ENCODE measurements around the gene CCDC92. TPM values are rescaled to one million over a fixed set of nuclear protein-coding genes. Genes with fewer than 3 reads are reported as not detected.
A peak's percentile ranks its signal among the peaks of the same experiment; 100 is the strongest.

The CCDC92 gene, protein sequence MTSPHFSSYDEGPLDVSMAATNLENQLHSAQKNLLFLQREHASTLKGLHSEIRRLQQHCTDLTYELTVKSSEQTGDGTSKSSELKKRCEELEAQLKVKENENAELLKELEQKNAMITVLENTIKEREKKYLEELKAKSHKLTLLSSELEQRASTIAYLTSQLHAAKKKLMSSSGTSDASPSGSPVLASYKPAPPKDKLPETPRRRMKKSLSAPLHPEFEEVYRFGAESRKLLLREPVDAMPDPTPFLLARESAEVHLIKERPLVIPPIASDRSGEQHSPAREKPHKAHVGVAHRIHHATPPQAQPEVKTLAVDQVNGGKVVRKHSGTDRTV
- polyA plus RNA-seq (2013, experiment 1 of 4): 21.6 TPM
- polyA plus RNA-seq (2013, experiment 2 of 4): 18.1 TPM
- 16.0 TPM for polyA plus RNA-seq (2013, experiment 3 of 4)
- polyA plus RNA-seq (2013, experiment 4 of 4): 18.3 TPM

DNA sequence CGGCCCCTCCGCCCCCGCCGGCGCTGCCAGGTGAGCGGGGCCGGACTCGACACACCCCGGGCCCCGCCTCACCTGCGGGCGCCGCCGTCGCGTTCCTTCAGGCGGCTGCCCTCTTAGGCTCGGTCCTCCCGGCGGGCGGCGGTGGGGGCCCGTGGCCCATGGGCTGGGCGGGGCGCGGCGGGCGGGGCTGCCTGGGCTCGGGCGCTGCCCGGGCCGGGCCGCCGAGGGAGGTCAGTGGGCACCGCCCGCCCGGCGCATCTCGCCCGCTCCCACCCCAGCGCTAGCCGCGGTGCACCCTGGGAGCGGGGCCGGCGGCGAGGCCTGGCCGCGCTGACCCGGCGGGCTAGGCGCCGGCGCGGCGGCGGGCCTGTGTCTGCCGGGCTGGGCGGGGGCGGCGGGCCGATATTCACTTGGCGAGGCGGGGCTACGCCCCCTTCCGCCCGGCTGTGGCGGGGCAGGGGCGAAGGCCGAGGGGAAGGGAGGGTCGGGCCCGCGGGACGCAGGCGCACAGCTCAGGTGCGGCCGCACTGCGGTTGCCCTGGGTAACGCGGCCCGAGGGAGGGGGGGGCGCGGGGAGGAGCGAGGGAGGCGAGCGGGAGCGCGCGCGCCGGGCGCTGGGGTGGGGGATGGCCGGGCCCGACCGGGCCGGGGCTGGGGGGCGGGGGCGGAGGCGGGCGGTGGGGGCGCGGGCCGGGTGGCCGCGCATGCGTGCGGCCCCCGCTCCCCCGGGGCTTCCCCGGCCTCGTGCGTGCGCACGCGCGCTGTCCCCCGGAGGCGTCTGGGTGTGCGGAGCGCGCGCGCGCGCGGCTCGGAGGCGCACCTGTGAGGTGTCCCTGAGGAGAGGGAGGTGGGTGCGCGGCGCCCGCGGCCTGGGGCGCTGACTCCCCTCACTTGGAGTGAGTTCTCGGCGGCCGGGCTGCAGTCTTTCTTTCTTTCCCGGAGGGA, at the start of gene CCDC92, which contains the start of gene ZNF664:
Gene CCDC92, minus strand, starts transcription at position 375 of the 945 bp plus-strand sequence. CDS start 28,526 bp downstream, outside the sequence.
Gene ZNF664, plus strand, starts transcription at position 759 of the 945 bp plus-strand sequence. CDS start 38,930 bp downstream, outside the sequence.
- Histone ChIP-seq H3K4me3 (ENCODE audit: insufficient read depth, low read depth, low read length) (peak within 1 kb of the TSS; percentile 82), H3K27ac (ENCODE audit: insufficient read depth, low read depth, low read length, poor library complexity, severe bottlenecking) (peak within 1 kb of the TSS; percentile 83), H3K4me1 (ENCODE audit: control insufficient read depth, insufficient read depth, low read length) (peaks cover 5% of the 10 kb centered on the region), H3K36me3 (ENCODE audit: control insufficient read depth, insufficient read depth, low read length) (peaks cover 10% of the 10 kb centered on the region), H3K27me3 (ENCODE audit: control insufficient read depth, insufficient read depth, low read length, poor library complexity, severe bottlenecking) (peaks cover 45% of the 10 kb centered on the region), H3K9me3 (ENCODE audit: control insufficient read depth, low read length) (no peaks in the 10 kb centered on the region)
- 0% methylated on average over 137 to 138 of the region's 138 CpGs for WGBS, 2 experiments

DNA sequence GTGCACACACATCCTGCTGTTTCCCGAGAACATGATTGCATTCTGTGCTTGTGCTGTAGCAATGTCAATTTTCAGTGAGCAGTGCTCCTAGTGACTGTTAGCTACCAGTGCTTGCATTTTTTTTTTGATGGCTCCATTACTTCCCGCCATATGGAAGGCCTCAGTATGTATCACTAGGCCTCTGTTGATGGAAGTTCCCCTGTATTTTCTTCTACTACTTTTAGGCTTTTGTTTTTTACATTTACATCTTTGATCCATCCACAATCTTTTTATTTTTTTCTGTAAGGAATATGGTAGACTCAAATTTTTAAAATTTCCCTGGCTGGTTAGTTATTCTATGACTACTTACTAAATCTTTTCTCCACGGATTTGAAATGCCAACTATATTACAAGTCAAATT, 49.5 kb upstream of the CCDC92 start:
- H3K27ac ChIP-seq (ENCODE audit: insufficient read depth, low read depth, low read length, poor library complexity, severe bottlenecking): no peak overlapping the region
- 95 to 97% methylated on average over 3 of the region's 3 CpGs for WGBS, 2 experiments
- H3K27me3 ChIP-seq (ENCODE audit: control insufficient read depth, insufficient read depth, low read length, poor library complexity, severe bottlenecking): no peaks in the 10 kb centered on the region
- H3K4me3 ChIP-seq (ENCODE audit: insufficient read depth, low read depth, low read length): no peak overlapping the region
- H3K4me1 ChIP-seq (ENCODE audit: control insufficient read depth, insufficient read depth, low read length): peaks cover under 1% of the 10 kb centered on the region
- no peaks in the 10 kb centered on the region for H3K9me3 ChIP-seq (ENCODE audit: control insufficient read depth, low read length)
- no peaks in the 10 kb centered on the region for H3K36me3 ChIP-seq (ENCODE audit: control insufficient read depth, insufficient read depth, low read length)

DNA sequence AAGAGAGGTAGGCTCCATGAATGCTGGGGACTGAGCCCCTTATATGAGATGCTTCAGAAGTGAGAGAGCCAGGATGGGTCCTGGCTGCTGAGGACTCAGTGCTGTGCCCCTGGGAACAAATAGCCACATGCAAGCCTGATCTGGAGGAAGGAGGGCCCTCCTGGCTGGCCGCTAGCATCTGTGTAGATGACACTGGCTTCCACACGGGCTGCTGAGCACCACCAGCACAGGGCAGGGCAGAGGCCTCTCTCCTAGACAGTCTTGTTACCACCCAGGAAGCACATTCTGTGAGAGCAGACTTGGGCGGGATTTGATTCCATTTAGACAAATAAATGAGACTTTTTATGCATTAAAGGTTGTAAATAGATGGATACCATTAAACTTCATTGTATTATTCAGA, 48.4 kb upstream of the CCDC92 start:
- H3K4me1 ChIP-seq (ENCODE audit: control insufficient read depth, insufficient read depth, low read length): no peaks in the 10 kb centered on the region
- no peak overlapping the region for H3K4me3 ChIP-seq (ENCODE audit: insufficient read depth, low read depth, low read length)
- WGBS, 2 experiments: 61 to 72% methylated on average over 2 to 3 of the region's 3 CpGs
- no peaks in the 10 kb centered on the region for H3K27me3 ChIP-seq (ENCODE audit: control insufficient read depth, insufficient read depth, low read length, poor library complexity, severe bottlenecking)
- no peak overlapping the region for H3K27ac ChIP-seq (ENCODE audit: insufficient read depth, low read depth, low read length, poor library complexity, severe bottlenecking)
- no peaks in the 10 kb centered on the region for H3K9me3 ChIP-seq (ENCODE audit: control insufficient read depth, low read length)
- H3K36me3 ChIP-seq (ENCODE audit: control insufficient read depth, insufficient read depth, low read length): no peaks in the 10 kb centered on the region

- H3K27ac ChIP-seq (ENCODE audit: insufficient read depth, low read depth, low read length, poor library complexity, severe bottlenecking): no peak overlapping the region
- WGBS, 2 experiments: 88 to 92% methylated on average over 2 of the region's 2 CpGs
- no peak overlapping the region for H3K4me3 ChIP-seq (ENCODE audit: insufficient read depth, low read depth, low read length)
These were observed 47.9 kb upstream of the CCDC92 start for GRCh38 chr12:124020514-124020949.

GRCh38 chr12:124019115-124019514, 46.5 kb upstream of the CCDC92 start:
- H3K27me3 ChIP-seq (ENCODE audit: control insufficient read depth, insufficient read depth, low read length, poor library complexity, severe bottlenecking): no peaks in the 10 kb centered on the region
- H3K9me3 ChIP-seq (ENCODE audit: control insufficient read depth, low read length): no peaks in the 10 kb centered on the region
- no peaks in the 10 kb centered on the region for H3K36me3 ChIP-seq (ENCODE audit: control insufficient read depth, insufficient read depth, low read length)
- H3K4me1 ChIP-seq (ENCODE audit: control insufficient read depth, insufficient read depth, low read length): no peaks in the 10 kb centered on the region
- no peak overlapping the region for H3K27ac ChIP-seq (ENCODE audit: insufficient read depth, low read depth, low read length, poor library complexity, severe bottlenecking)
- no peak overlapping the region for H3K4me3 ChIP-seq (ENCODE audit: insufficient read depth, low read depth, low read length)

More at GRCh38 chr12:124020514-124020949, 47.9 kb upstream of the CCDC92 start:
- Histone ChIP-seq H3K4me1 (ENCODE audit: control insufficient read depth, insufficient read depth, low read length) (no peaks in the 10 kb centered on the region), H3K36me3 (ENCODE audit: control insufficient read depth, insufficient read depth, low read length) (no peaks in the 10 kb centered on the region), H3K27me3 (ENCODE audit: control insufficient read depth, insufficient read depth, low read length, poor library complexity, severe bottlenecking) (no peaks in the 10 kb centered on the region), H3K9me3 (ENCODE audit: control insufficient read depth, low read length) (no peaks in the 10 kb centered on the region)

DNA sequence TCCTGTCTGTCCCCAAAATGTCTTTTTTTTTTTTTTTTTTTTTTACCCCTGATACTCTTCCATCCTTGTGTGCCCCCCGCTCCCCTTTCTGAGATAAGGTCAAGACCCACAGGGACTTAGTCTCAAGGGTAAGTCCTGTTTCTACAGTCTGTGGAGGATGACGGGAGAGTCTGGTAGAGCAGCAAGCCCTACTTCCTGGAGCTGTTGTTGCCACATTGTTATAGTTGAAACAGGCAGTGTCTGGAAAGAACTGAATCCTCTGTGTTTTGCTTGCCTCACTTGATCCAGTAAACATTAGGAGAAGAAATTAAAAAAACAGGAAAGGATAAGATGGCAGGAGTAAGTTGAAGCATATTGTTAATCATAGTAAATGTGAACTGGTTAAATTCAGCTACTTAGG, 45.9 kb upstream of the CCDC92 start:
- Histone ChIP-seq H3K27me3 (ENCODE audit: control insufficient read depth, insufficient read depth, low read length, poor library complexity, severe bottlenecking) (no peaks in the 10 kb centered on the region), H3K4me3 (ENCODE audit: insufficient read depth, low read depth, low read length) (no peak overlapping the region), H3K4me1 (ENCODE audit: control insufficient read depth, insufficient read depth, low read length) (no peaks in the 10 kb centered on the region), H3K36me3 (ENCODE audit: control insufficient read depth, insufficient read depth, low read length) (no peaks in the 10 kb centered on the region), H3K27ac (ENCODE audit: insufficient read depth, low read depth, low read length, poor library complexity, severe bottlenecking) (no peak overlapping the region), H3K9me3 (ENCODE audit: control insufficient read depth, low read length) (no peaks in the 10 kb centered on the region)
- 90 to 95% methylated on average over 2 of the region's 2 CpGs for WGBS, 2 experiments

DNA sequence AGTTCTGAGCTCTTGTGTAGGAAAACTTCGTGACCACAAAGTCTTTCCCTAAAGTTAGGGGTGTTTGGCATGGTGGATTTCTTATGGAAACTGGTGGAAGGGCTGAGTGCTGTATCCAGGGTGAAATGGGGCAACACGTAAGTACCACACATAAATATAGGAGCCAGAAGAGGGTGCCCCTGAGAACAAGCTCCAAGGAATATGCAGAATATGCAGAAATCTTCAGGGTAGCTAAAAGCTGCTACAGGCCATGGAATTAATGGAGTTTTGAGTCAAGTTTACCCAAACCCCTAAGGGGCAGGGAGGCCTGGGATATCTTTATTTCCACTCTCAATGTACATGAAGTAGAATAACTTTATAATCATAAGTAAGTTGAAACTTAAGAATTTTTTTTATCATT, 44.4 kb upstream of the CCDC92 start:
- Histone ChIP-seq H3K27ac (ENCODE audit: insufficient read depth, low read depth, low read length, poor library complexity, severe bottlenecking) (no peak overlapping the region), H3K27me3 (ENCODE audit: control insufficient read depth, insufficient read depth, low read length, poor library complexity, severe bottlenecking) (no peaks in the 10 kb centered on the region), H3K9me3 (ENCODE audit: control insufficient read depth, low read length) (no peaks in the 10 kb centered on the region), H3K4me3 (ENCODE audit: insufficient read depth, low read depth, low read length) (no peak overlapping the region), H3K4me1 (ENCODE audit: control insufficient read depth, insufficient read depth, low read length) (no peaks in the 10 kb centered on the region), H3K36me3 (ENCODE audit: control insufficient read depth, insufficient read depth, low read length) (peaks cover 8% of the 10 kb centered on the region)
- 86 to 89% methylated on average over 2 of the region's 2 CpGs for whole genome bisulfite sequencing, 2 experiments

- H3K4me3 ChIP-seq (ENCODE audit: insufficient read depth, low read depth, low read length): no peak overlapping the region
- H3K36me3 ChIP-seq (ENCODE audit: control insufficient read depth, insufficient read depth, low read length): peaks cover 16% of the 10 kb centered on the region
- H3K9me3 ChIP-seq (ENCODE audit: control insufficient read depth, low read length): no peaks in the 10 kb centered on the region
- no peaks in the 10 kb centered on the region for H3K27me3 ChIP-seq (ENCODE audit: control insufficient read depth, insufficient read depth, low read length, poor library complexity, severe bottlenecking)
- no peaks in the 10 kb centered on the region for H3K4me1 ChIP-seq (ENCODE audit: control insufficient read depth, insufficient read depth, low read length)
- 87 to 88% methylated on average over 13 of the region's 13 CpGs for WGBS, 2 experiments
- H3K27ac ChIP-seq (ENCODE audit: insufficient read depth, low read depth, low read length, poor library complexity, severe bottlenecking): no peak overlapping the region
These were observed 43.1 kb upstream of the CCDC92 start for GRCh38 chr12:124015494-124016461.

- H3K27ac ChIP-seq (ENCODE audit: insufficient read depth, low read depth, low read length, poor library complexity, severe bottlenecking): no peak overlapping the region
- H3K27me3 ChIP-seq (ENCODE audit: control insufficient read depth, insufficient read depth, low read length, poor library complexity, severe bottlenecking): no peaks in the 10 kb centered on the region
- no peaks in the 10 kb centered on the region for H3K9me3 ChIP-seq (ENCODE audit: control insufficient read depth, low read length)
- H3K4me3 ChIP-seq (ENCODE audit: insufficient read depth, low read depth, low read length): no peak overlapping the region
- WGBS, 2 experiments: 92 to 95% methylated on average over 7 of the region's 7 CpGs
- H3K4me1 ChIP-seq (ENCODE audit: control insufficient read depth, insufficient read depth, low read length): no peaks in the 10 kb centered on the region
- peaks cover 16% of the 10 kb centered on the region for H3K36me3 ChIP-seq (ENCODE audit: control insufficient read depth, insufficient read depth, low read length)
These were observed 40.4 kb upstream of the CCDC92 start for GRCh38 chr12:124013073-124013472.
